ENCODE measurements around the gene POU2AF1. TPM values are rescaled to one million over a fixed set of nuclear protein-coding genes. Genes with fewer than 3 reads are reported as not detected.

POU2AF1 gene
- total and polyA plus RNA-seq, 4 donors = 2.0 to 6.9 (median 4.5) TPM

DNA sequence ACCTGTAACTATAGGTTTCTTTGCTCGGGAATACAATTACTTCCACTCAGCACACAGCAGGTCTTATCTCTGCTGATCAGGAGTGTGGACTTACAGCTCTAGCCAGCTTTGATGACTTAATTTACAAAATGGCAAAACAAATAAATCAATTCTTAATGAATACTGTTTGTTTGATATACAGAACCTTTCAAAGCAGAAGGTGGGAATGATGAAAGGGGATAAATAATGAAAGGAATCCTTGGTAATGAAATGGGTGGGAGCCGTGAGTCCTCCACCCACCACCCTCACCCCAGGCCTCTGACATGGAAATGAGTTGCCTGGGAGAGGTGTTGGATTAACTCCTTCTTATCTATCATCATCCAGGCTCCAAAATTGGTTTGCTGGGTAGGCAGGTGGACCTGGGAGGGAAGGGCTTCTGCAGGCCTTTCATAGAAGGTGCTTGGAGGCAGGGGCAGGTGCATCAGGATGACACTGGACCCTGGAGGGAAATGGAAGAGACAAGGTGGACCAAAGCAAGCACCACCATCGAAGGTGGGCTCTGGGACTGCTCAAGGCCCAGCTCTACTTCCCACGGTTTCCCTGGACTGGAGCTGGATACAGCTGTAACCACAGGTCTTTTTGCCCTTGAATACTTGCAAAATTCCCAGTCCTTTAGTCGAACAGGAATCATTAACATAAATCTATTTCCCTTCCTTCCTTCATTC lies 23.0 kb downstream of the POU2AF1 start:
- ATAC-seq (ENCODE audit: insufficient read depth, low FRiP score) = no peak
- Histone ChIP-seq H3K9me3 (ENCODE audit: control insufficient read depth in 4 of 4, insufficient read depth in 3 of 4, low read length in 3 of 4) (no peaks in the 10 kb centered on the region), H3K27ac (ENCODE audit: low read depth in 1 of 2, low read length in 1 of 2) (no peak overlapping the region), H3K36me3 (ENCODE audit: control insufficient read depth in 4 of 4, insufficient read depth in 4 of 4, low read length in 4 of 4) (no peaks in the 10 kb centered on the region), H3K4me1 (ENCODE audit: control insufficient read depth in 5 of 5, insufficient read depth in 5 of 5, low read length in 5 of 5) (peaks cover 0 to 29% (median 8%) of the 10 kb centered on the region in 5 donors), H3K9ac (ENCODE audit: insufficient read depth in 1 of 2, low read length in 2 of 2) (no peak overlapping the region), H3K27me3 (ENCODE audit: control insufficient read depth in 3 of 3, insufficient read depth in 3 of 3, low read length in 2 of 3) (no peaks in the 10 kb centered on the region), H3K4me3 (no peak overlapping the region)
- TF ChIP-seq, protein P1, sequence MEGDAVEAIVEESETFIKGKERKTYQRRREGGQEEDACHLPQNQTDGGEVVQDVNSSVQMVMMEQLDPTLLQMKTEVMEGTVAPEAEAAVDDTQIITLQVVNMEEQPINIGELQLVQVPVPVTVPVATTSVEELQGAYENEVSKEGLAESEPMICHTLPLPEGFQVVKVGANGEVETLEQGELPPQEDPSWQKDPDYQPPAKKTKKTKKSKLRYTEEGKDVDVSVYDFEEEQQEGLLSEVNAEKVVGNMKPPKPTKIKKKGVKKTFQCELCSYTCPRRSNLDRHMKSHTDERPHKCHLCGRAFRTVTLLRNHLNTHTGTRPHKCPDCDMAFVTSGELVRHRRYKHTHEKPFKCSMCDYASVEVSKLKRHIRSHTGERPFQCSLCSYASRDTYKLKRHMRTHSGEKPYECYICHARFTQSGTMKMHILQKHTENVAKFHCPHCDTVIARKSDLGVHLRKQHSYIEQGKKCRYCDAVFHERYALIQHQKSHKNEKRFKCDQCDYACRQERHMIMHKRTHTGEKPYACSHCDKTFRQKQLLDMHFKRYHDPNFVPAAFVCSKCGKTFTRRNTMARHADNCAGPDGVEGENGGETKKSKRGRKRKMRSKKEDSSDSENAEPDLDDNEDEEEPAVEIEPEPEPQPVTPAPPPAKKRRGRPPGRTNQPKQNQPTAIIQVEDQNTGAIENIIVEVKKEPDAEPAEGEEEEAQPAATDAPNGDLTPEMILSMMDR (IDR thresholded peaks at IDR 0.05; ENCODE audit: control extremely low read depth, extremely low read depth) = no peak
- no peak for DNase-seq
- WGBS, 2 donors = 68 to 73% methylated on average over 5 of the region's 5 CpGs

DNA sequence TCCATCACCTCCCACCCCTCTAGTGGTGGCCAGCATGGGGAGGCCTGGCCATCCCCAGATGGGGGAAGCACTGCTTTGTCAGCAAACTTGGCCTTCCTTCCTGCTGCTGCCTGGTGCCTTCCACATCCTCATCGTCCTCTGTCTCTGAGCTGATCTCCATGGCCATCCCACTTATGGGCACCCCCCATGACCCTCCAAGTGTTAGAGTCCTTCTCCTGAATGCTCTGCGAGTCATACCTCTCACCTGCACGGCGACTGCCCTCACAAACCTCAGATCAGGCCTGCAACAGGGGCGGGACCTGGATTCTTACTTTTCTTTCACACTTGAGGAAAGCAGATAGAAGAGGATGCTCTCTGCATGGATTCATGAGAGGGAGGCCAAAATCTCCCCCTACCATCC lies 24.0 kb downstream of the POU2AF1 start:
- Histone ChIP-seq H3K4me3 (no peak overlapping the region), H3K27ac (ENCODE audit: low read depth in 1 of 2, low read length in 1 of 2) (no peak overlapping the region), H3K9me3 (ENCODE audit: control insufficient read depth in 4 of 4, insufficient read depth in 3 of 4, low read length in 3 of 4) (no peaks in the 10 kb centered on the region), H3K36me3 (ENCODE audit: control insufficient read depth in 4 of 4, insufficient read depth in 4 of 4, low read length in 4 of 4) (no peaks in the 10 kb centered on the region), H3K27me3 (ENCODE audit: control insufficient read depth in 3 of 3, insufficient read depth in 3 of 3, low read length in 2 of 3) (no peaks in the 10 kb centered on the region), H3K4me1 (ENCODE audit: control insufficient read depth in 5 of 5, insufficient read depth in 5 of 5, low read length in 5 of 5) (peaks cover 0 to 29% (median 11%) of the 10 kb centered on the region in 5 donors), H3K9ac (ENCODE audit: insufficient read depth in 1 of 2, low read length in 2 of 2) (no peak overlapping the region)
- TF ChIP-seq, protein P1 (IDR thresholded peaks at IDR 0.05; ENCODE audit: control extremely low read depth, extremely low read depth) = no peak
- DNase-seq (no peak), ATAC-seq (ENCODE audit: insufficient read depth, low FRiP score) (no peak)
- 84 to 86% methylated on average over 5 of the region's 5 CpGs for WGBS, 2 donors

GRCh38 chr11:111354601-111354891 lies 24.5 kb downstream of the POU2AF1 start:
- ATAC-seq (ENCODE audit: insufficient read depth, low FRiP score) = no peak
- no peaks in the 10 kb centered on the region for H3K27me3 ChIP-seq (ENCODE audit: control insufficient read depth in 3 of 3, insufficient read depth in 3 of 3, low read length in 2 of 3)
- peaks cover 0 to 29% (median 11%) of the 10 kb centered on the region in 5 donors for H3K4me1 ChIP-seq (ENCODE audit: control insufficient read depth in 5 of 5, insufficient read depth in 5 of 5, low read length in 5 of 5)
- H3K36me3 ChIP-seq (ENCODE audit: control insufficient read depth in 4 of 4, insufficient read depth in 4 of 4, low read length in 4 of 4) = no peaks in the 10 kb centered on the region
- no peak overlapping the region for H3K9ac ChIP-seq (ENCODE audit: insufficient read depth in 1 of 2, low read length in 2 of 2)
- WGBS, 2 donors = 90 to 93% methylated on average over 2 of the region's 2 CpGs
- DNase-seq = no peak
- no peak overlapping the region for H3K4me3 ChIP-seq
- no peaks in the 10 kb centered on the region for H3K9me3 ChIP-seq (ENCODE audit: control insufficient read depth in 4 of 4, insufficient read depth in 3 of 4, low read length in 3 of 4)
- TF ChIP-seq, protein P1 (IDR thresholded peaks at IDR 0.05; ENCODE audit: control extremely low read depth, extremely low read depth) = no peak
- H3K27ac ChIP-seq (ENCODE audit: low read depth in 1 of 2, low read length in 1 of 2) = no peak overlapping the region

All from lung (tissue), 12 donors.